Uterus (tissue), 4 donors: Measurements from ENCODE around the gene VAMP2. TPM values are rescaled to one million over a fixed set of nuclear protein-coding genes. Genes with fewer than 3 reads are reported as not detected.

Experiments
- DNase-seq, 2 donors: peaks; one replicate each; pipeline ENCODE4 v3.0.0-alpha.2; 2019 to 2020
- H3K27ac ChIP-seq, 2 donors: fragments of 200-600 bp; sonication (generic); 1 replicate in 1 of 2; 2 replicates in 1 of 2; pipeline ENCODE4 v1.5.1; 2016 to 2018
- H3K27me3 ChIP-seq, 2 donors: fragments of 200-600 bp; sonication (generic); one replicate each; pipeline ENCODE4 v1.5.1; 2018 to 2019; ENCODE audit warnings: control low read depth in 1 of 2
- H3K36me3 ChIP-seq, 2 donors: fragments of 200-600 bp; sonication (generic); one replicate each; pipeline ENCODE4 v1.5.1; 2019; ENCODE audit warnings: control low read depth in 1 of 2
- H3K4me1 ChIP-seq, 2 donors: fragments of 200-600 bp; sonication (generic); one replicate each; pipeline ENCODE4 v1.5.1; 2018 to 2019; ENCODE audit warnings: control low read depth in 1 of 2
- H3K4me3 ChIP-seq, 2 donors: fragments of 200-600 bp; sonication (generic); 1 replicate in 1 of 2; 2 replicates in 1 of 2; pipeline ENCODE4 v1.5.1; 2018 to 2019; ENCODE audit warnings: mild to moderate bottlenecking in 1 of 2
- H3K9me3 ChIP-seq, 2 donors: fragments of 200-600 bp; sonication (generic); one replicate each; pipeline ENCODE4 v1.5.1; 2019; ENCODE audit warnings: control low read depth in 1 of 2
- POLR2A ChIP-seq, 2 donors: fragments of 450-650 bp; IDR thresholded peaks; one replicate each; pipeline ENCODE4 v1.6.1; 2016; ENCODE audit warnings: antibody characterized with exemption in 2 of 2, mild to moderate bottlenecking in 1 of 2, moderate library complexity in 1 of 2
- intact Hi-C: fragments of 100-400 bp; cut with DNase I; formaldehyde crosslinking; loops from one replicate; pipeline ENCODE4 v1.15.1; 2023; ENCODE audit warnings: low total_unique reads
- total RNA-seq, 4 donors: library from RNA; depleted of rRNA in 3 of 4; stranded (reverse); fragments of >200 nt in 3 of 4; gene quantifications; one replicate each; pipeline versions ENCODE4 v1.1.0 to v1.2.4, GENCODE V29; 2014 to 2023
- TF ChIP-seq, protein P1 (sequence below), 4 experiments: fragments of 200-600 bp in 2 of 4; fragments of 450-650 bp in 2 of 4; sonication (generic) in 2 of 4; IDR thresholded peaks; one replicate each; pipeline ENCODE4 v1.5.1; 2016 to 2019; ENCODE audit warnings: antibody characterized with exemption in 4 of 4, mild to moderate bottlenecking in 2 of 4, moderate library complexity in 1 of 4
- donor health status: DM: yes; HTN: yes; CAD: no.

VAMP2 gene
- total RNA-seq, 4 donors from 2014 or later: 6.7 to 150 (median 14.1) TPM

DNA sequence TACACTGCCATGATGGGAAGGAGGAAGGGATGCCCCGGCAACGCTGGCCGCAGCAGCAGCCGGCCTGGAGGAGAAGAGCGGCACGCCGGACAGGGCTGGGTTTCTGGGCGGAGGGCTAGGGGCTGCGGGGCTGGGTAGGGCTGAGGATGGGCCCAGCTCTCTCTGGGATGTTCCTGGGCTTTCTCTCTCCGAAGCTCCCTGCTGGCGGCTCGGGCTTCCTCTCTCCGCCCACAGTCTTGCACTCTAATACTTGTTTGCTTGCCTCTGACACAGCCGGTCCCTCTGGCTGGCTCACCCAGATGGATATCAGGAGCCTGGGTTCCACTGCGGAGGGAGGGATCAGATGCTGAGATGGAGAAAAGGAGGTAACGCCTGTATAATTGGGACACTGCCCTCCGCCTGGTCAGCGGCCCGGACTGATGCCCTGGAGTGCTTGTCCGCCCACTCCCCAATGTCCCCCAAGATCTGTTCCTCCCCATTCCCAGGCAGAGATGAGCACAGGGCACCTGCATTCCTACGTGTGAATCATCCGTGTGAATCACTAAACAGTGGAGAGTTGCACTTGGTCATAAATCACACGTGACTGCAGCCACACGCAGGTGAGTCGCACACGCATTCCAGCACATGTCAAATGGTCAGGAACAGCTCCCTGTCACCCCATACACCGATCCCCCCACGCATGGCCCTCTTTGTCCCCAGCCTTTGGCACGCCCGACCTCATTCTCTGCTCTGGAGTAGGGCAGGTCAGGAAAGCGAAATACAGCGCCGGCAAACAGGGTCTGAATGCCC lies 44.6 kb downstream of the VAMP2 start, which contains the start of gene ALOXE3:
Gene ALOXE3, minus strand, starts transcription at position 535 of the 789 bp plus-strand sequence. Its CDS starts 524 bp downstream, at position 11.
- TF ChIP-seq, protein P1, sequence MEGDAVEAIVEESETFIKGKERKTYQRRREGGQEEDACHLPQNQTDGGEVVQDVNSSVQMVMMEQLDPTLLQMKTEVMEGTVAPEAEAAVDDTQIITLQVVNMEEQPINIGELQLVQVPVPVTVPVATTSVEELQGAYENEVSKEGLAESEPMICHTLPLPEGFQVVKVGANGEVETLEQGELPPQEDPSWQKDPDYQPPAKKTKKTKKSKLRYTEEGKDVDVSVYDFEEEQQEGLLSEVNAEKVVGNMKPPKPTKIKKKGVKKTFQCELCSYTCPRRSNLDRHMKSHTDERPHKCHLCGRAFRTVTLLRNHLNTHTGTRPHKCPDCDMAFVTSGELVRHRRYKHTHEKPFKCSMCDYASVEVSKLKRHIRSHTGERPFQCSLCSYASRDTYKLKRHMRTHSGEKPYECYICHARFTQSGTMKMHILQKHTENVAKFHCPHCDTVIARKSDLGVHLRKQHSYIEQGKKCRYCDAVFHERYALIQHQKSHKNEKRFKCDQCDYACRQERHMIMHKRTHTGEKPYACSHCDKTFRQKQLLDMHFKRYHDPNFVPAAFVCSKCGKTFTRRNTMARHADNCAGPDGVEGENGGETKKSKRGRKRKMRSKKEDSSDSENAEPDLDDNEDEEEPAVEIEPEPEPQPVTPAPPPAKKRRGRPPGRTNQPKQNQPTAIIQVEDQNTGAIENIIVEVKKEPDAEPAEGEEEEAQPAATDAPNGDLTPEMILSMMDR (IDR thresholded peaks at IDR 0.05): no peak
- TF ChIP-seq POLR2A (IDR thresholded peaks at IDR 0.05): no peak
- peak; percentile 54 to 71 for DNase-seq
- intact Hi-C loops: no loop called here
- H3K4me1 ChIP-seq: peaks cover 0 to 27% of the 10 kb centered on the region in 2 donors
- H3K27me3 ChIP-seq: peaks cover 0 to 1% of the 10 kb centered on the region in 2 donors
- H3K27ac ChIP-seq: peak within 1 kb of the TSS; percentile 85 to 98
- no peaks in the 10 kb centered on the region for H3K9me3 ChIP-seq
- peak within 1 kb of the TSS; percentile 45 to 62 for H3K4me3 ChIP-seq
- no peaks in the 10 kb centered on the region for H3K36me3 ChIP-seq

DNA sequence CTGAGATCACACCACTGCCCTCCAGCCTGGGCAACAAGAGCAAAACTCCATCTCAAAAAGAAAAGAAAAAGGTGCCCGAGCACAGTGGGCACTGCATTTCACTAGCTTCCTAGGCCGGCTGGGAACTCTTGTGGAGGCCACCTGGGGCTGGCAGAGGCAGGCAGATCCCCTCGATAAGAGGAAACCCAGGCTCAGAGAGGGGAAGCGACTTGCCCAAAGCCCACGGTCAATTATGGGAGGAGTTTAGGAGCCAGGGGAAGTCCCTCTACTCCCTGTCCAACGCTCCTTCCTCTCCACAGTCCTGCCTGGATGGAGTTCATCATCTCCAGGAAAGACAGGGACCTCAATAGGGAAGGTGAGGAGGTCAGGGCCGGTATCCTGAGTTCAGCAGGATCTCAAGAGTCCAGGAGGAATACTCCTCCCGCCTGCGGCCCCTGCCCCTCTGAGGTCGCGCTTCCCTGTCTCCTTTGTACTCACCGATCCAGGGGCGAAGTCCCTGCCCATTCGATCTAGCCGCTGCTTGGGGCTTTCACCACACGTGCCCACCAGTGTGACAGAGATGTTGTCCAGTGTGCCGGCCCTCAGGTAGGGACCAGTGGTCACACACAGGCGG lies 45.3 kb downstream of the VAMP2 start:
- TF ChIP-seq POLR2A (IDR thresholded peaks at IDR 0.05): no peak
- TF ChIP-seq, protein P1 (IDR thresholded peaks at IDR 0.05): no peak
- peak overlapping the region in 1 of 2 donors; percentile 62 for H3K4me3 ChIP-seq
- peaks cover 0 to 27% of the 10 kb centered on the region in 2 donors for H3K4me1 ChIP-seq
- H3K36me3 ChIP-seq: no peaks in the 10 kb centered on the region
- no peaks in the 10 kb centered on the region for H3K9me3 ChIP-seq
- intact Hi-C loops: no loop called here
- DNase-seq: peak in 1 of 2 donors; percentile 31
- peak overlapping the region; percentile 85 to 98 for H3K27ac ChIP-seq
- H3K27me3 ChIP-seq: peaks cover 0 to 8% of the 10 kb centered on the region in 2 donors

DNA sequence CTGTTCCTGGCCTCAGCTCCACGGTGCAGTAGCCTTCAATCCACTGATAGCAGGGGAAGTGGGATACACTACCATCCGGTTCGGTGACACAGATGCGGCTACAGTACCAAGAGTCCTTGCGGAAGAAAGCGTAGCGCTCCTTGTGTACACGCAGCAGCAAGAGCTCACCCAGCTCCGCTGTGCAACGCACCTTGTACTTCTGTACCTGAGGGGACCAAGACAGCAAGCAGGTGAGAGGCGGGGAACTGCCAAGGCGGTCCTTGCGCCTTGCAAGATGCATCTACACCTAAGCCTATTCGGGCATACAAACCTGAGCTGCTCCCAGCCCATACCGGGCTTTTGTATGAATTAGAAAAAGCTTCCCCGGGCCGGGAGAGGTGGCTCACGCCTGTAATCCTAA lies 46.0 kb downstream of the VAMP2 start:
- Histone ChIP-seq H3K27me3 (peaks cover 0 to 11% of the 10 kb centered on the region in 2 donors), H3K36me3 (no peaks in the 10 kb centered on the region), H3K9me3 (no peaks in the 10 kb centered on the region), H3K27ac (no peak overlapping the region), H3K4me1 (peaks cover 0 to 20% of the 10 kb centered on the region in 2 donors), H3K4me3 (no peak overlapping the region)
- no peak for TF ChIP-seq POLR2A (IDR thresholded peaks at IDR 0.05)
- TF ChIP-seq, protein P1 (IDR thresholded peaks at IDR 0.05): no peak
- DNase-seq: no peak
- intact Hi-C loops: no loop called here

DNA sequence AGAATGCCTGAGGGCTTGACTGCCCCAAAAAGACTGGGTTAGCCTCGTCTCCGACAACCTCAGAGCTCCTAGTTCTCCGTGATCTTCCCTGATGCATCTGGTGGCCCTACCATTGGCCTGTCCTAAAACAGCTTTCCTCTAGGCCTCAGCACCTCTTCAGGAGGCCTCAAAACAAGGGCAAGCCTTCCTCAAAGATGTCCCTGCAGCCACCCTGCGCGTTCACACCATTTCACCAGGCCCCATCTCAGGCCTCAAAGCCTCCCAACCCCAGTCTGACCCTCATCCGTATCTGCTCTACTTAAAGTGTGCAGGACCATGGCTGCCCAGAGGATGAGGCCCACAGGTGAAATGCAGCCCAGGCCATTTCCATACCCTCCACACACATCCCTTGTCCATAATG lies 51.8 kb downstream of the VAMP2 start:
- intact Hi-C loops: no loop called here
- Histone ChIP-seq H3K9me3 (no peaks in the 10 kb centered on the region), H3K36me3 (no peaks in the 10 kb centered on the region), H3K4me3 (no peak overlapping the region), H3K27ac (no peak overlapping the region), H3K27me3 (peaks cover 0 to 27% of the 10 kb centered on the region in 2 donors), H3K4me1 (peaks cover 0 to 7% of the 10 kb centered on the region in 2 donors)
- no peak for TF ChIP-seq POLR2A (IDR thresholded peaks at IDR 0.05)
- TF ChIP-seq, protein P1 (IDR thresholded peaks at IDR 0.05): no peak
- no peak for DNase-seq

DNA sequence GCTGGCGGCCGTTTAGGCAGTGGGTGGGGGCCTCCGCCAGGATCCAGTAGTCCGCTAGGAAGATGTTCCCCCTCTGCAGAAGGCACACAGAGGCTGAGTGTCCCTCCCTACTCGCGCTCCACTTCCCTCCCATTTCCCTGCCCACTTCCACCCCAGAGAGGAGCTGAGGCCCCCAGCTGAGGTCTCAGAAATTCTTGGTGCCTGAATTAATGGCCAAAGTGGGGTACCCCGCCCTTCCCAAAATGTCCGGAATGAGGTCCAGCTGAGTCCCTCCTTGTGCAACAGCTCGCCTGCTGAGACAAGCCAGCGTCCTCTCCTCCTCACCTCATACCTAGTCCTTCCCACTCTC lies 52.3 kb downstream of the VAMP2 start:
- Histone ChIP-seq H3K4me1 (peaks cover 0 to 7% of the 10 kb centered on the region in 2 donors), H3K9me3 (no peaks in the 10 kb centered on the region), H3K27ac (no peak overlapping the region), H3K27me3 (peaks cover 0 to 27% of the 10 kb centered on the region in 2 donors), H3K36me3 (no peaks in the 10 kb centered on the region), H3K4me3 (no peak overlapping the region)
- intact Hi-C loops: no loop called here
- TF ChIP-seq POLR2A (IDR thresholded peaks at IDR 0.05): no peak
- TF ChIP-seq, protein P1 (IDR thresholded peaks at IDR 0.05): no peak
- no peak for DNase-seq
